Smooth muscle cell (in vitro differentiated cells): ENCODE results near the gene RASSF4. TPM values are rescaled to one million over a fixed set of nuclear protein-coding genes. Genes with fewer than 3 reads are reported as not detected.

Experiments
- DNase-seq: peaks from one replicate; lab custom pipeline; 2025; ENCODE audit not compliant: unreplicated experiment; lab: John Stamatoyannopoulos, UW
- H2AFZ ChIP-seq: fragments of 200-600 bp; sonication (generic); 2 replicates; pipeline ENCODE4 v1.6.0; 2016; ENCODE audit warnings: antibody characterized with exemption, low read depth, mild to moderate bottlenecking
- H3F3A ChIP-seq: fragments of 200-600 bp; sonication (generic); 2 replicates; pipeline ENCODE4 v1.6.0; 2017; ENCODE audit warnings: antibody characterized with exemption, low read depth
- H3K27ac ChIP-seq: fragments of 200-600 bp; sonication (generic); 2 replicates; pipeline ENCODE4 v1.5.1; 2016; ENCODE audit warnings: low read depth, mild to moderate bottlenecking
- H3K27me3 ChIP-seq: fragments of 200-600 bp; sonication (generic); 2 replicates; pipeline ENCODE4 v1.6.1; 2016; ENCODE audit warnings: low read depth, mild to moderate bottlenecking
- H3K36me3 ChIP-seq: fragments of 200-600 bp; sonication (generic); 2 replicates; pipeline ENCODE4 v1.5.1; 2016; ENCODE audit warnings: low read depth
- H3K4me1 ChIP-seq: fragments of 200-600 bp; sonication (generic); 2 replicates; pipeline ENCODE4 v1.5.1; 2016; ENCODE audit warnings: low read depth
- H3K4me2 ChIP-seq: fragments of 200-600 bp; sonication (generic); 2 replicates; pipeline ENCODE4 v1.6.0; 2016; ENCODE audit warnings: mild to moderate bottlenecking
- H3K4me3 ChIP-seq: fragments of 200-600 bp; sonication (generic); 2 replicates; pipeline ENCODE4 v1.5.1; 2016; ENCODE audit warnings: mild to moderate bottlenecking
- H3K79me2 ChIP-seq: fragments of 200-600 bp; sonication (generic); 2 replicates; pipeline ENCODE4 v1.6.0; 2016; ENCODE audit warnings: low read depth, mild to moderate bottlenecking
- H3K9ac ChIP-seq: fragments of 200-600 bp; sonication (generic); 2 replicates; pipeline ENCODE4 v1.6.0; 2016; ENCODE audit warnings: low read depth
- H3K9me3 ChIP-seq: fragments of 200-600 bp; sonication (generic); replicated peaks from 2 replicates; pipeline ENCODE4 v1.5.1; 2016; ENCODE audit warnings: low read depth
- H4K20me1 ChIP-seq: fragments of 200-600 bp; sonication (generic); 2 replicates; pipeline ENCODE4 v1.6.0; 2016; ENCODE audit warnings: low read depth
- WGBS: methylation state at CpG from one replicate; pipeline ENCODE4 v1.1.7; 2016; ENCODE audit warnings: low lambda C conversion rate; 5-methylcytosine and 5-hydroxymethylcytosine counted together
- polyA plus RNA-seq: library from polyadenylated mRNA; unstranded; fragments of >200 nt; fragmentation: Nextera tagmentation; extraction: Ambion mirVana; gene quantifications from 2 replicates; pipeline ENCODE4 v1.2.1, GENCODE V29; 2016
- total RNA-seq: library from RNA; depleted of rRNA; stranded (reverse); fragments of >200 nt; gene quantifications from 2 replicates; pipeline ENCODE4 v1.2.3, GENCODE V29; 2014
- TF ChIP-seq, protein P1 (sequence below): fragments of 200-600 bp; sonication (generic); IDR thresholded peaks from 2 replicates; pipeline ENCODE4 v1.5.1; 2017; ENCODE audit warnings: borderline replicate concordance, mild to moderate bottlenecking, antibody characterized with exemption; ENCODE audit not compliant: insufficient read depth, poor library complexity, severe bottlenecking

Gene RASSF4
- total and polyA plus RNA-seq, 2 experiments from 2014 or later: 8.3 to 14.8 TPM

DNA sequence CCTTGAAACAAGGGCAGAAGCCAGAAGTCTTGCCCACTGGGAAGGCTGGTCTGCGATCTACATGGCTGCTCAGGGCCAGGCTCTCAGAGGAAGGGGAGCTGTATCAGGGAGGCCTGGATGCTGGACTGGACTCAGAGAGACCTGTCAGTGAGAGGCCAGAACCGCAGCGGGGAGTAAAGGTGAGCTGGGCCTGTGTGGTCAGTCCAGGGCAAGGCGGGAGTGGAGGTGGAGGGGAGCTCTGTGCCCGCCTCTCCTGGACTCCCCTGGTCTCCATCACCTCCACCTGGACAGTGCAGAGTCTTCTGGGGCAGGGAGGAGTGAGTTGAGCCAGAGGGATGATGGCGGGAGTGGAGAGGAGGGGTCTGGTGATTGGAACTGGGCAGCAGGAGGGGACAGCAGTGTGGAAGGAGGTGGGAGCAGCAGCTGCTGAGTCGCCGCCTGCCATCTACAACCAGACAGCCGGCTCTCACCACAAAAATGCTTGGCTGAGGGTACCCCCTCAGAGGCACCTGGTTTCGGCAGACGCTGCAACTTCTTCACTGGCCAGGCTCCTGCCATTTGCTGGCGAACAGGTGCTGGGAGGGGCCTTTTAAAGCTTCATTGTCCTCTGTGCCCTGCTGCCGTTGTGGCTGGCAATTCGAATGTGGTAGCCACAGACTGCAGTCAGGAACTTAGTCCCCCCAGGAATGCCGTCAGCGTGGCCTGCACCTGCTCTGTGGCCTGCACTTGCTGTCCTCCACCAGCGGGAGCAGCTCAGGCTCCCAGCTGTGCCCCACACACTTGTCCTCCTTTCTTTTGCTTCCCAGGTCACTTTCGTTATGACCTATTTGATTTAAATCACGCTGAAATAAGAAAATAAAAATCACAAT, 3.5 kb downstream of the RASSF4 start:
- Histone ChIP-seq H3K27me3 (no peaks in the 10 kb centered on the region), H3K36me3 (no peaks in the 10 kb centered on the region), H4K20me1 (no peaks in the 10 kb centered on the region), H3K9ac (no peak overlapping the region), H3K27ac (no peak overlapping the region), H3K79me2 (no peaks in the 10 kb centered on the region), H3K4me3 (no peak overlapping the region), H3F3A (no peaks in the 10 kb centered on the region), H3K9me3 (no peaks in the 10 kb centered on the region), H2AFZ (no peak overlapping the region), H3K4me2 (no peak overlapping the region), H3K4me1 (peaks cover 37% of the 10 kb centered on the region)
- WGBS: 74% methylated on average over 17 of the region's 19 CpGs
- TF ChIP-seq, protein P1, sequence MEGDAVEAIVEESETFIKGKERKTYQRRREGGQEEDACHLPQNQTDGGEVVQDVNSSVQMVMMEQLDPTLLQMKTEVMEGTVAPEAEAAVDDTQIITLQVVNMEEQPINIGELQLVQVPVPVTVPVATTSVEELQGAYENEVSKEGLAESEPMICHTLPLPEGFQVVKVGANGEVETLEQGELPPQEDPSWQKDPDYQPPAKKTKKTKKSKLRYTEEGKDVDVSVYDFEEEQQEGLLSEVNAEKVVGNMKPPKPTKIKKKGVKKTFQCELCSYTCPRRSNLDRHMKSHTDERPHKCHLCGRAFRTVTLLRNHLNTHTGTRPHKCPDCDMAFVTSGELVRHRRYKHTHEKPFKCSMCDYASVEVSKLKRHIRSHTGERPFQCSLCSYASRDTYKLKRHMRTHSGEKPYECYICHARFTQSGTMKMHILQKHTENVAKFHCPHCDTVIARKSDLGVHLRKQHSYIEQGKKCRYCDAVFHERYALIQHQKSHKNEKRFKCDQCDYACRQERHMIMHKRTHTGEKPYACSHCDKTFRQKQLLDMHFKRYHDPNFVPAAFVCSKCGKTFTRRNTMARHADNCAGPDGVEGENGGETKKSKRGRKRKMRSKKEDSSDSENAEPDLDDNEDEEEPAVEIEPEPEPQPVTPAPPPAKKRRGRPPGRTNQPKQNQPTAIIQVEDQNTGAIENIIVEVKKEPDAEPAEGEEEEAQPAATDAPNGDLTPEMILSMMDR: peak; percentile 10
- no peak for DNase-seq

DNA sequence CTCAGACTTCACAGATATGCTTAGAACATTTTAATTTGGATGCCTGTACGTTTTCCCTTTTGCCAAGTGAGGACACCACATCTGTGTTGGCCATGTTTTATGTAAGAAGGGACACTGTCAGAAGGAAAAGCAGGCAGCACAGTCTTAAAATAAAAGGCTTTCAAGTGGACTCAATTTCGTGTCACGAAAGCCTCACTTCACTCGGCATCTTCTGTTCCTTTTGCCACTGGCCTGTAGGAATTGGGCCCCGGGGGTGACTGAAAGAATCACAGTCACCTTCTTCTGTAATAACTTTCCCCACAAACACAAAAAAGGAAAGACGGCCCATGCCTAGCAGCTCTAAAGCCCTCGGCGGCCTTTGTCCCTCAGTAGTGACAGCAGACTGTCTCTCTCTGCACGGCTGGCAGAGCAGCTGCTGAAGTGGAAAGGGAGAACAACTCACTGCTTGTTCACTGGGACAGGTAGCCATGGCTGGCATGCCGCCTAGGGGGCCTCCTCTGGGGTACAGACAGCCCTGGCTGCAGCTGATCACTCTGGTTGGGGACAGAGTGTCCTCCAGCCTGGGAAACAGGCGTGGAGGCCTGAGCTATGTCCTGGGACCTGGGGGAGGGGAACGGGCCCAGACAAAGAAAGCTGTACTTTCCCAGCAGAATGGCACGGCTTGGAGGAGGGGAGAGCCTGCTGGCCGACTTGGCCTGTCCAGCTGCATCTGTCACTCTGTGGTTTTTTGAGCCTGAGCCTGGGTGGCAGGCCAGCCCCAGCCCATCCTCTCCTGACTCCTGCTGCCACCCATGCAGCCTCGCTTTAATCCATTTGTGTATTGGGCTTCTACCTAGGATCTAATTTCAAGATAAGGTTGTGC, 4.4 kb downstream of the RASSF4 start:
- no peak for DNase-seq
- H2AFZ ChIP-seq: peak overlapping the region; percentile 20
- no peaks in the 10 kb centered on the region for H3K79me2 ChIP-seq
- H3K36me3 ChIP-seq: no peaks in the 10 kb centered on the region
- WGBS: 53% methylated on average over 15 of the region's 15 CpGs
- H3K4me3 ChIP-seq: no peak overlapping the region
- H3F3A ChIP-seq: no peaks in the 10 kb centered on the region
- TF ChIP-seq, protein P1: no peak
- peak overlapping the region; percentile 52 for H3K4me2 ChIP-seq
- no peak overlapping the region for H3K9ac ChIP-seq
- H4K20me1 ChIP-seq: no peaks in the 10 kb centered on the region
- no peaks in the 10 kb centered on the region for H3K27me3 ChIP-seq
- H3K27ac ChIP-seq: peak overlapping the region; percentile 29
- H3K9me3 ChIP-seq: no peaks in the 10 kb centered on the region
- H3K4me1 ChIP-seq: peaks cover 31% of the 10 kb centered on the region

DNA sequence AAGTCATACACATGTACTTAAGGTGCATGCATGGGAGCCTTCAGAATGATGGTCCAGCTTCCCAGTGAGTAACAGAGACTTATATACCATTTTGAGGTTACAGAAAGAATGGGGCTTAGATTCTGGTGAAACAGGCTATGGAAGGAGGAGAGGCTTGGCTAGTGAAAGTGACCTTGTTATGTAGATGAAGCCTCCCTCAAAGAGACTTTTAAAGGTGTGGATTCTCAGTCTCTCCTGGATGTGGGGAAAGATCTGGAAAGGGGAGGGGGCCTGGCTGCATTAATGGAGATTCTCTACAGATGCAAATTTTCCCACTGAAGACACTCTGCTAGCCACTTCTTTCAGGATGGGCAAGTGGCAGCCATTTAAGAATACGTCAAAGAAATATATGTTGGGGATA, 5.5 kb downstream of the RASSF4 start:
- TF ChIP-seq, protein P1: no peak
- no peaks in the 10 kb centered on the region for H3K79me2 ChIP-seq
- 100% methylated on average over 1 of the region's 1 CpG for WGBS
- H3K4me2 ChIP-seq: peak overlapping the region; percentile 52
- no peak overlapping the region for H3K4me3 ChIP-seq
- no peak for DNase-seq
- no peak overlapping the region for H2AFZ ChIP-seq
- H3K9me3 ChIP-seq: no peaks in the 10 kb centered on the region
- H3K4me1 ChIP-seq: peaks cover 27% of the 10 kb centered on the region
- no peaks in the 10 kb centered on the region for H3K36me3 ChIP-seq
- no peaks in the 10 kb centered on the region for H3F3A ChIP-seq
- H3K27ac ChIP-seq: no peak overlapping the region
- H3K27me3 ChIP-seq: no peaks in the 10 kb centered on the region
- no peak overlapping the region for H3K9ac ChIP-seq
- H4K20me1 ChIP-seq: no peaks in the 10 kb centered on the region
